Activated CD8-positive, alpha-beta memory T cell treated with anti-CD3 and anti-CD28 coated beads, Interleukin-2, amount 10 ng/mL, durations not matched to agents 7 days and 5 days (primary cell): ENCODE results near the gene KLHDC3. TPM values are rescaled to one million over a fixed set of nuclear protein-coding genes. Genes with fewer than 3 reads are reported as not detected.

ENCODE experiments used
- ATAC-seq: fragments of 150-1000 bp; cut with Tn5 transposase; one replicate; pipeline ENCODE4 v1.10.0; 2021; ENCODE audit warnings: moderate library complexity
- CTCF ChIA-PET: fragments of 350-600 bp; sonication (Branson Sonifier 250); formaldehyde crosslinking; loops from one replicate; lab custom pipeline; 2021; ENCODE audit warnings: antibody characterized with exemption; lab: Charles Lee
- DNase-seq: peaks from one replicate; pipeline ENCODE4 v3.0.0-alpha.2; 2020
- H3K27ac Mint-ChIP-seq: one replicate; pipeline ENCODE4 v1.8.0; 2021; ENCODE audit warnings: mild to moderate bottlenecking, mixed read lengths
- H3K27me3 Mint-ChIP-seq: one replicate; pipeline ENCODE4 v1.8.0; 2021; ENCODE audit warnings: mixed read lengths
- H3K36me3 Mint-ChIP-seq: one replicate; pipeline ENCODE4 v1.8.0; 2021; ENCODE audit warnings: mild to moderate bottlenecking, mixed read lengths
- H3K4me1 Mint-ChIP-seq: one replicate; pipeline ENCODE4 v1.8.0; 2021; ENCODE audit warnings: mixed read lengths
- H3K4me3 Mint-ChIP-seq: one replicate; pipeline ENCODE4 v1.8.0; 2021; ENCODE audit warnings: mild to moderate bottlenecking, moderate library complexity, mixed read lengths
- H3K9me3 Mint-ChIP-seq: one replicate; pipeline ENCODE4 v1.8.0; 2022; ENCODE audit warnings: low read depth, mixed read lengths
- total RNA-seq, 2 experiments: library from RNA; stranded (reverse); gene quantifications; one replicate each; pipeline ENCODE4 v1.2.3, GENCODE V29; 2021

Gene KLHDC3, protein sequence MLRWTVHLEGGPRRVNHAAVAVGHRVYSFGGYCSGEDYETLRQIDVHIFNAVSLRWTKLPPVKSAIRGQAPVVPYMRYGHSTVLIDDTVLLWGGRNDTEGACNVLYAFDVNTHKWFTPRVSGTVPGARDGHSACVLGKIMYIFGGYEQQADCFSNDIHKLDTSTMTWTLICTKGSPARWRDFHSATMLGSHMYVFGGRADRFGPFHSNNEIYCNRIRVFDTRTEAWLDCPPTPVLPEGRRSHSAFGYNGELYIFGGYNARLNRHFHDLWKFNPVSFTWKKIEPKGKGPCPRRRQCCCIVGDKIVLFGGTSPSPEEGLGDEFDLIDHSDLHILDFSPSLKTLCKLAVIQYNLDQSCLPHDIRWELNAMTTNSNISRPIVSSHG
- total RNA-seq = 10 to 100 TPM; 62.6 to 75.1 TPM

GRCh38 chr6:43013843-43014433, at the start of gene KLHDC3, which contains the start of gene MEA1:
TSS of gene KLHDC3 (plus strand) at chr6:43014249. CDS start at chr6:43017193, 2,944 bp downstream.
TSS of gene MEA1 (minus strand) at chr6:43013946. CDS start at chr6:43013813, 133 bp downstream.
- DNase-seq (peak; percentile 100), ATAC-seq (peak; percentile 93)
- H3K4me3 Mint-ChIP-seq = peak within 1 kb of the TSS; percentile 96
- no peaks in the 10 kb centered on the region for H3K27me3 Mint-ChIP-seq
- CTCF ChIA-PET = interaction anchor here (1.0 to 3.7 kb wide), 8 partner anchors 10 to 492 kb away, joined by 3 to 15 read pairs (median 4); partner anchors contain the start of genes CNPY3, PEX6 and PPP2R5D
- peak within 1 kb of the TSS; percentile 83 for H3K27ac Mint-ChIP-seq
- H3K9me3 Mint-ChIP-seq = no peaks in the 10 kb centered on the region
- peaks cover 41% of the 10 kb centered on the region for H3K4me1 Mint-ChIP-seq
- H3K36me3 Mint-ChIP-seq = peaks cover 19% of the 10 kb centered on the region

DNA sequence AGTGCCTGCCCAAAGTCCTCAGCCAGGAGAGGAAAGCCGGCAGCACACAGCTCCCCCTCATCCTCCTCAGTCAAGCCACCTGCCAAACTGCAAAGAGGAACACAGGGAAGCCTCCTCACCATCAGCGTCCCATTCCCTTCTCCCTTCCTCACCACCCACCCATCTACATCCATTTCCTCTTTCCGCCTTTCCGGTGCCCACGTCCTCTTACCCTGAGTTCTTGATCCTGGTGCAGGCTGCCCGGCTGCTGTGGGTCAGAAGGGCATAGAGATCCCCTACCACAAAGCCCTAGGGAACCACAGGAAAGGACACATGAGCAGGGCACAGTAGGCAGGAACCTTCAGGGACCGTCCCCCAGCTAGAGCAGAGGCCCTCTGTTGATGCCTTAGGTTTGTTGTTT, 47.5 kb upstream of the KLHDC3 start:
- no peaks in the 10 kb centered on the region for H3K27me3 Mint-ChIP-seq
- CTCF ChIA-PET = interaction anchor here (2.5 kb wide), 1 partner anchor 177 kb away, joined by 8 read pairs; no protein-coding TSS in a partner anchor
- ATAC-seq (no peak), DNase-seq (no peak)
- H3K4me3 Mint-ChIP-seq = no peak overlapping the region
- no peaks in the 10 kb centered on the region for H3K9me3 Mint-ChIP-seq
- H3K27ac Mint-ChIP-seq = no peak overlapping the region
- peaks cover 9% of the 10 kb centered on the region for H3K36me3 Mint-ChIP-seq
- H3K4me1 Mint-ChIP-seq = peaks cover 2% of the 10 kb centered on the region

DNA sequence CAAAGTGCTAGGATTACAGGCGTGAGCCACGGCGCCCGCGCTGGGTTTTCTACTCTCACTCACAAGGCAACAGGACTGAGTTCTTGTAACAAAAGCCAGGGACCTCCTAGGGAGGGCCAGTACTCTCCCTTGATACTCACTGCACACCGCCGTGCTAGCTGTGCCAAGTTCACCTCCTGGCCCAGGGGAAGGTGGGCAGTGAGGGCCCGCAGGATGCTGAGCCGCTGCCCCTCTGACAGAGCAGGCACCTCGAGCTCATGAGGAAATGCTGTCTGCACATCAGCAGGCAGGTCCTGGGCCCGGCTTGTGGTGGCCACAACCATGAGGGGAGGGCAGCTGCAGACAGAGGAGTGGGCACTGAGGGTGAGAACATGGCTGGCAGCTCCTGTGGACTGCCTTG, 46.8 kb upstream of the KLHDC3 start:
- DNase-seq = no peak
- CTCF ChIA-PET = interaction anchor here (2.5 kb wide), 1 partner anchor 176 kb away, joined by 8 read pairs; no protein-coding TSS in a partner anchor
- no peak for ATAC-seq
- no peak overlapping the region for H3K4me3 Mint-ChIP-seq
- H3K4me1 Mint-ChIP-seq = peaks cover 2% of the 10 kb centered on the region
- no peak overlapping the region for H3K27ac Mint-ChIP-seq
- peaks cover 4% of the 10 kb centered on the region for H3K36me3 Mint-ChIP-seq
- no peaks in the 10 kb centered on the region for H3K27me3 Mint-ChIP-seq
- no peaks in the 10 kb centered on the region for H3K9me3 Mint-ChIP-seq

DNA sequence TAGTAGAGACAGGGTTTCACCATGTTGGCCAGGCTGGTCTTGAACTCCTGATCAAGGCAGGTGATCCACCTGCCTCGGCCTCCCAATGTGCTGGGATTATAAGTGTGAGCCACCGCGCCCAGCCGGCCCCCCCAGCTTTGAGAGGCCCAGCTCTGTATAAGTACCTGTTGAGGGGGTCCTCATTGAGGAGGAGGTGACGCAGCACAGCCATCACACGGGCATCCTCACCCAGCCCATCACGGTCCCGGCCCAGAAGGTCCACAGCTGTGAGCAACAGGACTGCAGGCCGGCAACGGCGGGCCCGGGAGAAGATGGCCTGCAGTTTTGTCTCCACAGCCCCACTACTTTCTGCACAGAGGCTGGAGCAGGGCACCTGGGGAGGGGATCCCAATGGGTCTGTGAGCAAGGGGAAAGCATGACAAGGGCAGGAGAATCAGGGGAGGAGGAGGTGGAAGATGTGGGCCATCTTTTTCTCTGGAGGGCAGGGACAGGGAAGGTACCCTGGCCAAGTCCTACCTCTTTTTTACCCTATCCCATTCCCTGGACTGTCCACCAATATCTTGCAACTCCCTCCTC, 45.8 kb upstream of the KLHDC3 start:
- no peak overlapping the region for H3K4me3 Mint-ChIP-seq
- H3K27ac Mint-ChIP-seq = no peak overlapping the region
- H3K9me3 Mint-ChIP-seq = no peaks in the 10 kb centered on the region
- no peaks in the 10 kb centered on the region for H3K27me3 Mint-ChIP-seq
- H3K36me3 Mint-ChIP-seq = peaks cover 1% of the 10 kb centered on the region
- ATAC-seq = no peak
- no peak for DNase-seq
- H3K4me1 Mint-ChIP-seq = peaks cover 2% of the 10 kb centered on the region
- CTCF ChIA-PET = no interaction called here

GRCh38 chr6:42968783-42969182, 45.3 kb upstream of the KLHDC3 start:
- CTCF ChIA-PET = no interaction called here
- ATAC-seq = no peak
- Mint-ChIP-seq H3K4me1 (peaks cover 2% of the 10 kb centered on the region), H3K4me3 (no peak overlapping the region), H3K27me3 (no peaks in the 10 kb centered on the region), H3K36me3 (peaks cover 2% of the 10 kb centered on the region), H3K9me3 (no peaks in the 10 kb centered on the region), H3K27ac (no peak overlapping the region)
- no peak for DNase-seq

DNA sequence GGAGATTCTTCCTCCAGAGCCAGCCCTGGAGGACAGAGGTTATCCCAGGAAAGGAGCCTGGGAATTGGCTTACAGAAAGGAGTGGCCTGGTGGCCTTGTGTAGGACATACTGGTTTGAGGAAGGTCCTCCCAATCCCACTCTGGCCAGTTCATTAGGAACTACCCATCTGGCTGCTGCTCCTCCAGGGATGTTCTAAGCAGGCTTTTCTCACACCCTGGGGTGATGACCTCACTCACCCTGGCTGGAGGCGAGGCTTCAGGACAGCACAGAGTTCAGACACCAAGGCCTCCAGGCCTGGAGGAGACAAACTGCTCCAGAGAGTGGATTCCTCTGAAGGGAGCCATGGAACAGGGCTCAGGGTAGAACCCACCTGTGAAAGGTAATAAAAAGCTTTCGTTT, 44.6 kb upstream of the KLHDC3 start:
- peaks cover 2% of the 10 kb centered on the region for H3K36me3 Mint-ChIP-seq
- no peak for ATAC-seq
- no peak overlapping the region for H3K4me3 Mint-ChIP-seq
- CTCF ChIA-PET = no interaction called here
- H3K27me3 Mint-ChIP-seq = no peaks in the 10 kb centered on the region
- DNase-seq = no peak
- H3K9me3 Mint-ChIP-seq = no peaks in the 10 kb centered on the region
- peaks cover 2% of the 10 kb centered on the region for H3K4me1 Mint-ChIP-seq
- no peak overlapping the region for H3K27ac Mint-ChIP-seq

GRCh38 chr6:42969934-42970333, 44.1 kb upstream of the KLHDC3 start:
- CTCF ChIA-PET = no interaction called here
- Mint-ChIP-seq H3K27me3 (no peaks in the 10 kb centered on the region), H3K27ac (no peak overlapping the region), H3K4me1 (peaks cover 4% of the 10 kb centered on the region), H3K4me3 (no peak overlapping the region), H3K9me3 (no peaks in the 10 kb centered on the region), H3K36me3 (peaks cover 2% of the 10 kb centered on the region)
- DNase-seq = no peak
- ATAC-seq = no peak

DNA sequence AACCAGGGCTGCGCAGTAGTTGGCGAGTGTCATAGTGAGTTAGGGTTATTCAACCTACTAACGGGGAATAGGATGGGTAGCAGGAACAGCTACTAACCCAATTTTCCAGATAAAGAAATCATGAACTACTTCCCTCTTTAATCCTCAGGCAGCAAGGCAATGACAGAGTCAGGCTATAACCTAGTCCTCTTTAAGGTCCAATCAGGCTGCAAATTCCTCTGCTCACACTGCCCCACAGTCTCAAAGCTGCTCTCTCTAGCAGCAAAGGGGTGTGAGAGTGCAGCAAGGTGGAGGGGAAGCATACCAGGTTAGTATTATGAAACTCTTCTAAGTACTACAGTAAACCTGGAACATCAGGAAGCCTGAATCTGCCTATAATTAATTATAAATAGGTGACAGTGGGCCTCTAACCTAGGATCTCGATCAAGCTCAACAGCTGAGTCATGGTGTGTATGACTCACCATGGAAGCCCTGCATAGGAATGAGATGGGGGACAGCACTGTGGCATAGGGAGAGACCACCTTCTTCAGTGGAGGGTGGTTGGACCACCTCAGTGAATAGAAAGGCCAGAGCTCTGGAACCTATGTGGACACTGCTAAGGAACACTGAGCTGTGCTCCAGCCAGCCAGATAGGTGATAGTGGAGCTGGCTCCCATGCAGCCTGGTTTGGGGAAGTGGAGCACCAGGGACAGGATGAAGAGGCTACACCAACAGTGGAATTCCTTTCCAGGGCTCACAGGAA, 43.0 kb upstream of the KLHDC3 start:
- ATAC-seq (no peak), DNase-seq (no peak)
- H3K27me3 Mint-ChIP-seq = no peaks in the 10 kb centered on the region
- no peak overlapping the region for H3K4me3 Mint-ChIP-seq
- H3K36me3 Mint-ChIP-seq = peaks cover 4% of the 10 kb centered on the region
- peaks cover 9% of the 10 kb centered on the region for H3K4me1 Mint-ChIP-seq
- no peak overlapping the region for H3K27ac Mint-ChIP-seq
- no peaks in the 10 kb centered on the region for H3K9me3 Mint-ChIP-seq
- CTCF ChIA-PET = interaction anchor here (1.3 kb wide), 1 partner anchor 173 kb away, joined by 3 read pairs; no protein-coding TSS in a partner anchor

DNA sequence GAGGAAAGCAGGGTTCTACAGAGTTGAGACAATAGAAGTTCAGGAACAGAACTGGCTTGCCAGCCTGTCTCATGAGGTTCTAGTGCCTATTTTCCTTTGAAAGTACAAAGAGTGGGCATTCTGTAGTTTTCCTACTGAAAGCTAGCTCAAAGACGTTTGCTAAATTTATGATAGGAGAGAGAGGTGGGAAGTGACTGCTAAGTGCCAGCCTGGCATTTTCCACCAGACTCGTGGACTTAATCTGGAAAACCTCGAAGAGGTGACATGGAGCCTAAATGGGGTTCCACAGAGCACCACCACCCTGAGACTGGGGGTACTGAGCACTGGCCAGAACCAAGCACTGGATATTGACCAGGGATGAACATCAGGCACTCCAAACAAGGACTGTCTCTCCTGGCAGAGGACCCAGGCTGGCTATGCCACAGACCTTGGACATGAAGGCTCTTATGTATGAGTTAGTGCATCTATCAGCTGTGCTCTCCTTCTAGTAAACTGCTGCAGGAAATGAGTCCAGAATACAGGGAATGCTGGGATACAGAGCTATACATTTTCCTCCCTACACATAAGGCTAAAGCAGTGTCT, 42.2 kb upstream of the KLHDC3 start:
- no peaks in the 10 kb centered on the region for H3K27me3 Mint-ChIP-seq
- peaks cover 15% of the 10 kb centered on the region for H3K4me1 Mint-ChIP-seq
- ATAC-seq (no peak), DNase-seq (no peak)
- H3K4me3 Mint-ChIP-seq = no peak overlapping the region
- CTCF ChIA-PET = interaction anchor here (1.3 kb wide), 1 partner anchor 172 kb away, joined by 3 read pairs; no protein-coding TSS in a partner anchor
- no peak overlapping the region for H3K27ac Mint-ChIP-seq
- no peaks in the 10 kb centered on the region for H3K9me3 Mint-ChIP-seq
- peaks cover 7% of the 10 kb centered on the region for H3K36me3 Mint-ChIP-seq

- DNase-seq (no peak), ATAC-seq (no peak)
- peaks cover 24% of the 10 kb centered on the region for H3K4me1 Mint-ChIP-seq
- peaks cover 15% of the 10 kb centered on the region for H3K36me3 Mint-ChIP-seq
- H3K27ac Mint-ChIP-seq = no peak overlapping the region
- H3K9me3 Mint-ChIP-seq = no peaks in the 10 kb centered on the region
- no peak overlapping the region for H3K4me3 Mint-ChIP-seq
- H3K27me3 Mint-ChIP-seq = no peaks in the 10 kb centered on the region
- CTCF ChIA-PET = no interaction called here
Observed at GRCh38 chr6:42973926-42974325, 40.1 kb upstream of the KLHDC3 start.

GRCh38 chr6:42974919-42975505, 39.0 kb upstream of the KLHDC3 start:
- Mint-ChIP-seq H3K9me3 (no peaks in the 10 kb centered on the region), H3K4me3 (no peak overlapping the region), H3K4me1 (peaks cover 35% of the 10 kb centered on the region), H3K27me3 (no peaks in the 10 kb centered on the region), H3K36me3 (peaks cover 15% of the 10 kb centered on the region), H3K27ac (no peak overlapping the region)
- DNase-seq (no peak), ATAC-seq (no peak)
- CTCF ChIA-PET = interaction anchor here (1.0 to 1.5 kb wide), 2 partner anchors 11 to 169 kb away, joined by 3 to 7 read pairs; no protein-coding TSS in a partner anchor

- H3K4me1 Mint-ChIP-seq = peaks cover 38% of the 10 kb centered on the region
- peaks cover 13% of the 10 kb centered on the region for H3K36me3 Mint-ChIP-seq
- H3K27me3 Mint-ChIP-seq = no peaks in the 10 kb centered on the region
- H3K9me3 Mint-ChIP-seq = no peaks in the 10 kb centered on the region
- ATAC-seq (no peak), DNase-seq (no peak)
- H3K27ac Mint-ChIP-seq = peak overlapping the region; percentile 87
- CTCF ChIA-PET = interaction anchor here (1.0 to 2.8 kb wide), 10 partner anchors 32 to 431 kb away, joined by 3 to 16 read pairs (median 4); partner anchors contain the start of genes CNPY3, KLHDC3 and MEA1
- H3K4me3 Mint-ChIP-seq = peak overlapping the region; percentile 84
Observed at GRCh38 chr6:42978487-42978838, 35.6 kb upstream of the KLHDC3 start.
